ENCODE results near the gene FMO2.

Gene FMO2

GRCh38 chr1:171142416-171143385 lies 42.4 kb upstream of the FMO2 start:
- Histone ChIP-seq H3K4me1 (ENCODE audit: control insufficient read depth in 2 of 2, insufficient read depth in 1 of 2, low read depth in 1 of 2, low read length in 2 of 2) (peaks cover 0 to 3% of the 10 kb centered on the region in 2 donors), H3K27ac (replicated peaks; ENCODE audit: low read length) (no peak overlapping the region), H3K4me3 (ENCODE audit: low read length in 2 of 2) (no peak overlapping the region), H3K18ac (ENCODE audit: low read length) (no peak overlapping the region), H2AFZ (ENCODE audit: low read length) (no peak overlapping the region), H2BK12ac (ENCODE audit: low read length) (no peak overlapping the region), H3K4ac (ENCODE audit: low read length) (no peak overlapping the region), H2BK15ac (ENCODE audit: low read length) (no peak overlapping the region), H3K9me3 (replicated peaks in 1 of 2; ENCODE audit: control insufficient read depth in 2 of 2, insufficient read depth in 1 of 2, low read depth in 1 of 2, low read length in 2 of 2) (no peaks in the 10 kb centered on the region), H4K91ac (ENCODE audit: low read depth, low read length, poor library complexity) (no peak overlapping the region), H3K4me2 (ENCODE audit: insufficient read depth, low read length, poor library complexity, severe bottlenecking) (no peak overlapping the region), H3K14ac (ENCODE audit: low read length) (no peak overlapping the region), H2AK5ac (ENCODE audit: low read depth, low read length) (no peak overlapping the region), H3K36me3 (replicated peaks in 1 of 2; ENCODE audit: control insufficient read depth in 2 of 2, insufficient read depth in 2 of 2, low read length in 2 of 2) (no peaks in the 10 kb centered on the region), H3K9ac (ENCODE audit: low read depth, low read length, poor library complexity) (no peak overlapping the region), H3K23ac (ENCODE audit: low read depth, low read length, poor library complexity) (no peak overlapping the region), H4K8ac (ENCODE audit: low read depth, low read length) (no peak overlapping the region), H3K79me1 (ENCODE audit: low read depth, low read length) (no peaks in the 10 kb centered on the region), H2BK5ac (ENCODE audit: low read length) (no peak overlapping the region), H2BK120ac (ENCODE audit: low read depth, low read length) (no peak overlapping the region), H3K27me3 (ENCODE audit: control insufficient read depth in 3 of 3, insufficient read depth in 3 of 3, low read depth in 1 of 3, low read length in 3 of 3) (no peaks in the 10 kb centered on the region)
- DNase-seq (ENCODE audit: low spot score) = no peak
- WGBS, 2 donors (ENCODE audit: extremely low coverage in 2 of 2, insufficient read length in 2 of 2, insufficient replicate concordance in 1 of 2) = no CpG with 5 or more reads among the region's 8 CpGs

- Histone ChIP-seq H3K79me1 (ENCODE audit: low read depth, low read length) (no peaks in the 10 kb centered on the region), H2BK120ac (ENCODE audit: low read depth, low read length) (no peak overlapping the region), H3K4ac (ENCODE audit: low read length) (no peak overlapping the region), H2AK5ac (ENCODE audit: low read depth, low read length) (no peak overlapping the region), H2BK15ac (ENCODE audit: low read length) (no peak overlapping the region), H2AFZ (ENCODE audit: low read length) (no peak overlapping the region), H3K4me1 (ENCODE audit: control insufficient read depth in 2 of 2, insufficient read depth in 1 of 2, low read depth in 1 of 2, low read length in 2 of 2) (no peaks in the 10 kb centered on the region), H3K23ac (ENCODE audit: low read depth, low read length, poor library complexity) (no peak overlapping the region), H3K14ac (ENCODE audit: low read length) (no peak overlapping the region), H4K91ac (ENCODE audit: low read depth, low read length, poor library complexity) (no peak overlapping the region), H3K27ac (replicated peaks; ENCODE audit: low read length) (no peak overlapping the region), H3K36me3 (replicated peaks in 1 of 2; ENCODE audit: control insufficient read depth in 2 of 2, insufficient read depth in 2 of 2, low read length in 2 of 2) (no peaks in the 10 kb centered on the region), H4K8ac (ENCODE audit: low read depth, low read length) (no peak overlapping the region), H2BK12ac (ENCODE audit: low read length) (no peak overlapping the region), H2BK5ac (ENCODE audit: low read length) (no peak overlapping the region), H3K9ac (ENCODE audit: low read depth, low read length, poor library complexity) (no peak overlapping the region), H3K18ac (ENCODE audit: low read length) (no peak overlapping the region), H3K4me2 (ENCODE audit: insufficient read depth, low read length, poor library complexity, severe bottlenecking) (no peak overlapping the region), H3K4me3 (ENCODE audit: low read length in 2 of 2) (no peak overlapping the region), H3K9me3 (replicated peaks in 1 of 2; ENCODE audit: control insufficient read depth in 2 of 2, insufficient read depth in 1 of 2, low read depth in 1 of 2, low read length in 2 of 2) (no peaks in the 10 kb centered on the region), H3K27me3 (ENCODE audit: control insufficient read depth in 3 of 3, insufficient read depth in 3 of 3, low read depth in 1 of 3, low read length in 3 of 3) (no peaks in the 10 kb centered on the region)
- WGBS, 2 donors (ENCODE audit: extremely low coverage in 2 of 2, insufficient read length in 2 of 2, insufficient replicate concordance in 1 of 2) = no CpG with 5 or more reads among the region's 1 CpG
- no peak for DNase-seq (ENCODE audit: low spot score)
Measured at GRCh38 chr1:171150156-171150555, 34.9 kb upstream of the FMO2 start.

GRCh38 chr1:171152549-171152948 lies 32.6 kb upstream of the FMO2 start:
- Histone ChIP-seq H3K79me1 (ENCODE audit: low read depth, low read length) (no peaks in the 10 kb centered on the region), H3K23ac (ENCODE audit: low read depth, low read length, poor library complexity) (no peak overlapping the region), H2BK15ac (ENCODE audit: low read length) (no peak overlapping the region), H2AFZ (ENCODE audit: low read length) (no peak overlapping the region), H2BK12ac (ENCODE audit: low read length) (no peak overlapping the region), H3K4ac (ENCODE audit: low read length) (no peak overlapping the region), H2BK5ac (ENCODE audit: low read length) (no peak overlapping the region), H4K8ac (ENCODE audit: low read depth, low read length) (no peak overlapping the region), H2AK5ac (ENCODE audit: low read depth, low read length) (no peak overlapping the region), H3K27ac (replicated peaks; ENCODE audit: low read length) (no peak overlapping the region), H3K9me3 (replicated peaks in 1 of 2; ENCODE audit: control insufficient read depth in 2 of 2, insufficient read depth in 1 of 2, low read depth in 1 of 2, low read length in 2 of 2) (no peaks in the 10 kb centered on the region), H3K27me3 (ENCODE audit: control insufficient read depth in 3 of 3, insufficient read depth in 3 of 3, low read depth in 1 of 3, low read length in 3 of 3) (no peaks in the 10 kb centered on the region), H3K14ac (ENCODE audit: low read length) (no peak overlapping the region), H3K4me2 (ENCODE audit: insufficient read depth, low read length, poor library complexity, severe bottlenecking) (no peak overlapping the region), H3K9ac (ENCODE audit: low read depth, low read length, poor library complexity) (no peak overlapping the region), H3K18ac (ENCODE audit: low read length) (no peak overlapping the region), H3K4me1 (ENCODE audit: control insufficient read depth in 2 of 2, insufficient read depth in 1 of 2, low read depth in 1 of 2, low read length in 2 of 2) (no peaks in the 10 kb centered on the region), H3K36me3 (replicated peaks in 1 of 2; ENCODE audit: control insufficient read depth in 2 of 2, insufficient read depth in 2 of 2, low read length in 2 of 2) (no peaks in the 10 kb centered on the region), H4K91ac (ENCODE audit: low read depth, low read length, poor library complexity) (no peak overlapping the region), H2BK120ac (ENCODE audit: low read depth, low read length) (no peak overlapping the region), H3K4me3 (ENCODE audit: low read length in 2 of 2) (no peak overlapping the region)
- WGBS, 2 donors (ENCODE audit: extremely low coverage in 2 of 2, insufficient read length in 2 of 2, insufficient replicate concordance in 1 of 2) = no CpG with 5 or more reads among the region's 2 CpGs
- DNase-seq (ENCODE audit: low spot score) = no peak

- Histone ChIP-seq H3K4me1 (ENCODE audit: control insufficient read depth in 2 of 2, insufficient read depth in 1 of 2, low read depth in 1 of 2, low read length in 2 of 2) (no peaks in the 10 kb centered on the region), H3K14ac (ENCODE audit: low read length) (no peak overlapping the region), H3K18ac (ENCODE audit: low read length) (no peak overlapping the region), H3K23ac (ENCODE audit: low read depth, low read length, poor library complexity) (no peak overlapping the region), H2BK120ac (ENCODE audit: low read depth, low read length) (no peak overlapping the region), H2BK5ac (ENCODE audit: low read length) (no peak overlapping the region), H3K4me2 (ENCODE audit: insufficient read depth, low read length, poor library complexity, severe bottlenecking) (no peak overlapping the region), H2AK5ac (ENCODE audit: low read depth, low read length) (no peak overlapping the region), H3K4me3 (ENCODE audit: low read length in 2 of 2) (no peak overlapping the region), H3K79me1 (ENCODE audit: low read depth, low read length) (no peaks in the 10 kb centered on the region), H4K8ac (ENCODE audit: low read depth, low read length) (no peak overlapping the region), H3K9ac (ENCODE audit: low read depth, low read length, poor library complexity) (no peak overlapping the region), H3K27me3 (ENCODE audit: control insufficient read depth in 3 of 3, insufficient read depth in 3 of 3, low read depth in 1 of 3, low read length in 3 of 3) (no peaks in the 10 kb centered on the region), H3K36me3 (replicated peaks in 1 of 2; ENCODE audit: control insufficient read depth in 2 of 2, insufficient read depth in 2 of 2, low read length in 2 of 2) (no peaks in the 10 kb centered on the region), H2BK12ac (ENCODE audit: low read length) (no peak overlapping the region), H2AFZ (ENCODE audit: low read length) (no peak overlapping the region), H4K91ac (ENCODE audit: low read depth, low read length, poor library complexity) (no peak overlapping the region), H2BK15ac (ENCODE audit: low read length) (no peak overlapping the region), H3K4ac (ENCODE audit: low read length) (no peak overlapping the region), H3K9me3 (replicated peaks in 1 of 2; ENCODE audit: control insufficient read depth in 2 of 2, insufficient read depth in 1 of 2, low read depth in 1 of 2, low read length in 2 of 2) (peaks cover 0 to 2% of the 10 kb centered on the region in 2 donors), H3K27ac (replicated peaks; ENCODE audit: low read length) (no peak overlapping the region)
- no peak for DNase-seq (ENCODE audit: low spot score)
Measured at GRCh38 chr1:171155484-171155883, 29.6 kb upstream of the FMO2 start.
